OCI-LY7 (cell line): ENCODE data around the gene ANO4. TPM values are rescaled to one million over a fixed set of nuclear protein-coding genes. Genes with fewer than 3 reads are reported as not detected.

ENCODE experiments used
- BruUV-seq: library from RNA; stranded (reverse); fragments of 400-500 nt; replicated peaks from 2 replicates; lab custom pipeline; 2021; lab: Mats Ljungman, UMichigan
- CTCF ChIA-PET: fragments of 300-600 bp; sonication (Branson Sonifier 250); formaldehyde crosslinking; loops from one replicate; lab custom pipeline; 2022; ENCODE audit warnings: antibody characterized with exemption; ENCODE audit not compliant: unreplicated experiment; lab: Charles Lee
- POLR2A ChIA-PET: fragments of 300-600 bp; sonication (Branson Sonifier 250); formaldehyde crosslinking; loops from one replicate; lab custom pipeline; 2022; ENCODE audit warnings: antibody characterized with exemption; lab: Charles Lee
- DNase-seq: peaks from one replicate; pipeline ENCODE4 v3.0.0-alpha.2; 2015; ENCODE audit warnings: low spot score
- H2AFZ ChIP-seq: fragments of 200-600 bp; sonication (generic), shearing (Covaris generic); 2 replicates; pipeline ENCODE4 v1.6.1; 2014; ENCODE audit warnings: mild to moderate bottlenecking, antibody characterized with exemption, low read length, moderate library complexity
- H3K27ac ChIP-seq: fragments of 200-600 bp; sonication (generic); 2 replicates; pipeline ENCODE4 v1.5.1; 2014; ENCODE audit warnings: mixed run types, low read depth, mild to moderate bottlenecking, moderate library complexity, low read length, inconsistent platforms; ENCODE audit not compliant: poor library complexity, severe bottlenecking
- H3K36me3 ChIP-seq: fragments of 200-600 bp; sonication (generic); 2 replicates; pipeline ENCODE4 v1.6.1; 2014; ENCODE audit warnings: mild to moderate bottlenecking, antibody characterized with exemption, low read length, moderate library complexity, mixed read lengths; ENCODE audit not compliant: insufficient read depth
- H3K4me1 ChIP-seq: fragments of 200-600 bp; sonication (generic); 2 replicates; pipeline ENCODE4 v1.5.1; 2014; ENCODE audit warnings: mild to moderate bottlenecking, low read length; ENCODE audit not compliant: insufficient read depth, poor library complexity, severe bottlenecking
- H3K4me2 ChIP-seq: fragments of 200-600 bp; sonication (generic); 2 replicates; pipeline ENCODE4 v1.6.1; 2014; ENCODE audit warnings: mild to moderate bottlenecking, low read length
- H3K4me3 ChIP-seq: fragments of 200-600 bp; sonication (generic); 2 replicates; pipeline ENCODE4 v1.5.1; 2014; ENCODE audit warnings: mild to moderate bottlenecking, low read depth, low read length; ENCODE audit not compliant: poor library complexity, severe bottlenecking
- H3K79me2 ChIP-seq: fragments of 200-600 bp; sonication (generic); 2 replicates; pipeline ENCODE4 v1.6.1; 2016; ENCODE audit warnings: low read depth, mild to moderate bottlenecking, low read length, moderate library complexity, mixed read lengths; ENCODE audit not compliant: insufficient read depth
- H3K9me2 ChIP-seq: fragments of 200-600 bp; sonication (generic); 2 replicates; pipeline ENCODE4 v1.6.1; 2016; ENCODE audit warnings: mild to moderate bottlenecking, low read length, mixed read lengths; ENCODE audit not compliant: insufficient read depth
- H3K9me3 ChIP-seq: fragments of 200-600 bp; sonication (generic); 2 replicates; pipeline ENCODE4 v1.6.1; 2014; ENCODE audit warnings: mild to moderate bottlenecking, mixed run types, low read length, mixed read lengths
- H4K20me1 ChIP-seq: fragments of 200-600 bp; sonication (generic); 2 replicates; pipeline ENCODE4 v1.6.1; 2014; ENCODE audit warnings: mild to moderate bottlenecking, antibody characterized with exemption, low read length, moderate library complexity, mixed read lengths; ENCODE audit not compliant: insufficient read depth
- CTCF ChIP-seq: fragments of 200-600 bp; sonication (generic); conservative IDR thresholded peaks from 2 replicates; pipeline ENCODE4 v1.5.1; 2014; ENCODE audit warnings: mild to moderate bottlenecking, antibody characterized with exemption, low read length, moderate library complexity, mixed read lengths
- EZH2phosphoT487 ChIP-seq: fragments of 200-600 bp; sonication (generic); IDR thresholded peaks from 2 replicates; pipeline ENCODE4 v1.6.1; 2018; ENCODE audit warnings: low read depth, borderline replicate concordance, mild to moderate bottlenecking, mixed run types, antibody characterized with exemption, low read length, moderate library complexity, mixed read lengths
- intact Hi-C: fragments of 100-400 bp; cut with micrococcal nuclease; formaldehyde crosslinking; loops from one replicate; pipeline ENCODE4 v1.10.0; 2022; ENCODE audit not compliant: unreplicated experiment
- total RNA-seq, 2 experiments: library from RNA; depleted of rRNA in 1 of 2; stranded (reverse); fragments of >200 nt in 1 of 2; shearing (Covaris generic) in 1 of 2; gene quantifications; 2 replicates each; pipeline ENCODE4 v1.2.3, GENCODE V29; 2014 to 2022

ANO4 gene
- total RNA-seq, 2 experiments from 2014 or later = not detected

- no TSS peak for BruUV-seq
- Histone ChIP-seq H3K4me2 (no peak overlapping the region), H2AFZ (no peak overlapping the region), H3K27ac (no peak overlapping the region), H3K36me3 (no peaks in the 10 kb centered on the region), H3K9me3 (no peaks in the 10 kb centered on the region), H3K4me1 (no peaks in the 10 kb centered on the region), H3K9me2 (no peaks in the 10 kb centered on the region), H3K4me3 (no peak overlapping the region), H3K79me2 (no peaks in the 10 kb centered on the region), H4K20me1 (no peaks in the 10 kb centered on the region)
- ChIA-PET POLR2A (interaction anchor here (0.9 kb wide), 1 partner anchor 29 kb away, joined by 5 read pairs; no protein-coding TSS in a partner anchor), CTCF (no interaction called here)
- DNase-seq = no peak
- intact Hi-C loops = no loop called here
- TF ChIP-seq CTCF (no peak), EZH2phosphoT487 (no peak)
These were observed 370.7 kb downstream of the ANO4 start for GRCh38 chr12:101165319-101165718.

- Histone ChIP-seq H3K27ac (no peak overlapping the region), H3K4me1 (no peaks in the 10 kb centered on the region), H3K9me3 (no peaks in the 10 kb centered on the region), H3K4me2 (no peak overlapping the region), H2AFZ (no peak overlapping the region), H3K4me3 (no peak overlapping the region), H3K36me3 (no peaks in the 10 kb centered on the region), H3K9me2 (no peaks in the 10 kb centered on the region), H4K20me1 (no peaks in the 10 kb centered on the region), H3K79me2 (no peaks in the 10 kb centered on the region)
- CTCF ChIA-PET = no interaction called here
- POLR2A ChIA-PET = interaction anchor here (0.7 to 1.5 kb wide), 2 partner anchors 10 to 50 kb away, joined by 3 read pairs; no protein-coding TSS in a partner anchor
- DNase-seq = no peak
- intact Hi-C loops = no loop called here
- TF ChIP-seq EZH2phosphoT487 (no peak), CTCF (no peak)
- no TSS peak for BruUV-seq
These were observed 372.3 kb downstream of the ANO4 start for GRCh38 chr12:101166866-101167265.

- no peaks in the 10 kb centered on the region for H3K36me3 ChIP-seq
- TF ChIP-seq EZH2phosphoT487 (no peak), CTCF (no peak)
- POLR2A ChIA-PET = interaction anchor here (0.6 kb wide), 1 partner anchor 820 kb away, joined by 4 read pairs; no protein-coding TSS in a partner anchor
- no peak for DNase-seq
- H3K9me3 ChIP-seq = no peaks in the 10 kb centered on the region
- CTCF ChIA-PET = no interaction called here
- no peak overlapping the region for H3K4me3 ChIP-seq
- no peaks in the 10 kb centered on the region for H3K9me2 ChIP-seq
- H3K27ac ChIP-seq = no peak overlapping the region
- H3K79me2 ChIP-seq = no peaks in the 10 kb centered on the region
- H3K4me1 ChIP-seq = no peaks in the 10 kb centered on the region
- no TSS peak for BruUV-seq
- H3K4me2 ChIP-seq = no peak overlapping the region
- intact Hi-C loops = no loop called here
- H4K20me1 ChIP-seq = no peaks in the 10 kb centered on the region
- no peak overlapping the region for H2AFZ ChIP-seq
These were observed 373.4 kb downstream of the ANO4 start for GRCh38 chr12:101168001-101168400.
